Ureter (tissue), 1 donor: ENCODE results near the gene PIK3CA. TPM values are rescaled to one million over a fixed set of nuclear protein-coding genes. Genes with fewer than 3 reads are reported as not detected.
A peak's percentile ranks its signal among the peaks of the same experiment; 100 is the strongest.
"Not testable (repeated sequence)": the region's sequence is repeated elsewhere in the genome, so short reads cannot be mapped to it uniquely, and the experiment has no call there.

Experiments
- DNase-seq: peaks from one replicate; pipeline ENCODE4 v3.0.0-alpha.2; 2020; ENCODE audit warnings: low spot score
- total RNA-seq: library from RNA; stranded (reverse); gene quantifications from one replicate; pipeline ENCODE4 v1.2.4, GENCODE V29; 2023
- donor health status: DM: yes; HTN: yes; CAD: no.

Gene PIK3CA
- total RNA-seq = 22.5 TPM

GRCh38 chr3:179147873-179148615 lies at the start of gene PIK3CA:
Gene PIK3CA (plus strand): TSS chr3:179148357. CDS start chr3:179198826, 50,469 bp downstream.
- DNase-seq = peak; percentile 97

GRCh38 chr3:179098388-179099077 lies 49.6 kb upstream of the PIK3CA start:
- DNase-seq = no peak

GRCh38 chr3:179100652-179101051 lies 47.5 kb upstream of the PIK3CA start:
- DNase-seq = no peak

GRCh38 chr3:179105881-179106280 lies 42.3 kb upstream of the PIK3CA start:
- DNase-seq = no peak

- no peak for DNase-seq
Observed at GRCh38 chr3:179107617-179108016, 40.5 kb upstream of the PIK3CA start.

- DNase-seq = no peak
Observed at GRCh38 chr3:179108086-179108485, 40.1 kb upstream of the PIK3CA start.

GRCh38 chr3:179113903-179114302 lies 34.3 kb upstream of the PIK3CA start:
- no peak for DNase-seq

GRCh38 chr3:179115444-179115843 lies 32.7 kb upstream of the PIK3CA start:
- DNase-seq = not testable (repeated sequence)

GRCh38 chr3:179116816-179117215 lies 31.3 kb upstream of the PIK3CA start:
- DNase-seq = no peak

- peak; percentile 75 for DNase-seq
Observed at GRCh38 chr3:179132191-179132890, 15.8 kb upstream of the PIK3CA start.

GRCh38 chr3:179133575-179133974 lies 14.6 kb upstream of the PIK3CA start:
- no peak for DNase-seq

GRCh38 chr3:179136195-179136594 lies 12.0 kb upstream of the PIK3CA start:
- no peak for DNase-seq

GRCh38 chr3:179141890-179142289 lies 6.3 kb upstream of the PIK3CA start:
- DNase-seq = no peak

GRCh38 chr3:179146911-179147513 lies 1.1 kb upstream of the PIK3CA start:
- peak; percentile 44 for DNase-seq

- DNase-seq = peak; percentile 46
Observed at GRCh38 chr3:179147514-179147872, 664 bp upstream of the PIK3CA start.

- peak; percentile 52 for DNase-seq
Observed at GRCh38 chr3:179148616-179149405, 654 bp downstream of the PIK3CA start.

GRCh38 chr3:179149406-179149867 lies 1.3 kb downstream of the PIK3CA start:
- no peak for DNase-seq

GRCh38 chr3:179149951-179150350 lies 1.8 kb downstream of the PIK3CA start:
- DNase-seq = no peak

- DNase-seq = no peak
Observed at GRCh38 chr3:179150610-179151009, 2.5 kb downstream of the PIK3CA start.

- DNase-seq = no peak
Observed at GRCh38 chr3:179151474-179151873, 3.3 kb downstream of the PIK3CA start.

- DNase-seq = no peak
Observed at GRCh38 chr3:179156170-179156569, 8.0 kb downstream of the PIK3CA start.
